ENCODE data around the gene GHRL. TPM values are rescaled to one million over a fixed set of nuclear protein-coding genes. Genes with fewer than 3 reads are reported as not detected.

Gene GHRL, protein sequence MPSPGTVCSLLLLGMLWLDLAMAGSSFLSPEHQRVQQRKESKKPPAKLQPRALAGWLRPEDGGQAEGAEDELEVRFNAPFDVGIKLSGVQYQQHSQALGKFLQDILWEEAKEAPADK
- total RNA-seq: not detected in 2 replicates

DNA sequence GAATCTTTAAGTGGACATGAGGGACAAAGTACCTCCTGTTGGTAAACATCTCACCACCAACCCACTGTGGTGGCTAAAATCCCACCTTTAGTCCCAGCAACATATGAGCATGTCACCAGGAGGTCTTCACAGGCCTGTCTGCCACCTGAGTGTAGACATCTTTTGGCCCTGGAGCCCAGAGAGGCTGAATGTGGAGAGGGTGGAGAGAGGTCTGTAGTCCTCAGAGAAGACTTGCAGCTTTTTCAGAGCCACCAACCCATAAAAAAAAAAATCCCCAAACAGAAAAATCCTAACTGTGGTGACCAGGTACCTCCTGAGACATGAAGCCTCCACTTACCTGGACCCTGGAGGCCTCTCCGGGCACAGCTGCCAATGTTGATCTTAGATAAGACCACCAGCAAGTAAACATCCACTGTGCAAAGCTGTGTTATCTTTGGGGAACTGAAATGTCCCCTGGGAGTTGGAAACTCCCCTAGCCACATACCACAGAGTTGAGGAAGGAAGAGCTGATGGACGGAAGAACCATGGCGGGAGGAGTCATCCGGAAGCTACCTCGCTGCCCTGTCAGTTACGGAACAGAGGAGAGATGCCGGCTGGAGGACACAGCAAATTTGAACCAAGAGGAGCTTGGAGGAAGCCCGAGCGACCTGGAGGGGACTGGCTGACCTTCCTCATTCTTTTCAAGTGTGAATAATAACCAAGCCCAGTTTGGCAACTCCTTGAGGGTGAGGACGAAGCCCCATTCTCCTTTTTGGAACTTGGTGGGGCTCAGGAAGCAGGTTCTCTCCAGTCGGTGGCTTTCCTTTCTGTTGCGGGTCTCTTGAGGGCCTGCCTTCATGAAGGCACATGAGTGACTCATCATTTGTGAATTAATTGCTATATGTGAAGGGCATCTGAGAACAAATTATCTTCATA, at the start of gene GHRL:
Gene GHRL (minus strand): TSS at position 443 of the 915 bp plus-strand sequence. CDS start 2,767 bp downstream, outside the sequence.

DNA sequence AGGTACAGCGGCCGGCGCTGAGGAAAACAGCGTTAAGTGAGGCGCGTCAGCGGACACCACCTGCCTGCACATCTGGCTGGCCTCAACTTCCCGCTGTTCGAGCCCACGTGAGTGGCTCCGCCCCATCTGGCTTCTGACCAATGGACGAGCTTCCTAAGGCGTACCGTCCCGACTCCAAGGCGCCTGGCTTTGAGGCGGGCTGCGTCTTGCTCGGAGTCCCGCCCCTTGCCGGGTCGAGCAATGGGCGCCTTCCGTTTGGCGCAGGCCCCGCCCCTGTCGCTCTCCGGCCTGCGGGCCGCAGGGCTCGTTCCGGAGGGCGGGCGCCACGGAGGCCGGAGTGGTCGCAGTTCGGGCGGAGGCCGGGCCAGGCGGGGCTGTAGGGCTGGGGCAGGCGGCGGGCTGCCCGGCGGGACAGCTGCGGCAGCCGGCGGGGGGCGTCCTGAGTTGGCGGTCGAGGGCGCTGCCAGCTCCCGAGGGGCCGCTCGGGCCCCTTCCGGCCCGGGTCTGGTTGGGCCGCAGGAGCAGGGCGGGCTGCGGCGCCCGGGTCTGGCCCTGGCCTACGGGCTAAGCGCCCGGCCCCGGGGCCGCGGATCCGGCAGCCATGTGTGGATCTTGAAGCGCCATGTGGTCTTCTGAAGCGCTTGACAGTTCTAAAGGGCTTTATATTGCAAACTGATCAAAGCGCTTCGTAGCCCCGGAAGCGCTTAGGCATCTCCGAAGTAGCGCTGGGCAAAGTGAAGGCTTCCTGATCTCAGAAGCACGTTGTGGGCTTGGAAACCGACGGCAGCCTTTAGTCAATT, 44.4 kb downstream of the GHRL start, which contains the start of gene TATDN2:
Gene TATDN2 (plus strand): TSS at position 276 of the 800 bp plus-strand sequence. CDS start 742 bp downstream, outside the sequence.

Other genes with a start within 250 kb of the GHRL start
- not detected in 2 replicates for gene FANCD2OS, start 184.7 kb downstream of the GHRL start, total RNA-seq
- 127 and 171 TPM in 2 replicates for gene BRK1, start 177.3 kb downstream of the GHRL start, total RNA-seq
- gene VHL, start 151.2 kb downstream of the GHRL start, total RNA-seq: 40.1 and 41.1 TPM in 2 replicates
- gene IRAK2, start 128.0 kb downstream of the GHRL start, total RNA-seq: 6.3 and 7.8 TPM in 2 replicates
- 17.9 and 19.5 TPM in 2 replicates for gene TATDN2, start 44.5 kb downstream of the GHRL start, total RNA-seq
- gene SEC13, start 28.2 kb upstream of the GHRL start, total RNA-seq: 140 and 169 TPM in 2 replicates
- gene ATP2B2, start 212.6 kb upstream of the GHRL start, total RNA-seq: not detected in 2 replicates